ENCODE data around the gene BBLN. TPM values are rescaled to one million over a fixed set of nuclear protein-coding genes. Genes with fewer than 3 reads are reported as not detected.
"Not testable (repeated sequence)": the region's sequence is repeated elsewhere in the genome, so short reads cannot be mapped to it uniquely, and the experiment has no call there.

BBLN gene
- total and polyA plus RNA-seq, 2 of the 4 experiments (the other 2 are of a cell fraction), result 25.1 to 103 TPM

DNA sequence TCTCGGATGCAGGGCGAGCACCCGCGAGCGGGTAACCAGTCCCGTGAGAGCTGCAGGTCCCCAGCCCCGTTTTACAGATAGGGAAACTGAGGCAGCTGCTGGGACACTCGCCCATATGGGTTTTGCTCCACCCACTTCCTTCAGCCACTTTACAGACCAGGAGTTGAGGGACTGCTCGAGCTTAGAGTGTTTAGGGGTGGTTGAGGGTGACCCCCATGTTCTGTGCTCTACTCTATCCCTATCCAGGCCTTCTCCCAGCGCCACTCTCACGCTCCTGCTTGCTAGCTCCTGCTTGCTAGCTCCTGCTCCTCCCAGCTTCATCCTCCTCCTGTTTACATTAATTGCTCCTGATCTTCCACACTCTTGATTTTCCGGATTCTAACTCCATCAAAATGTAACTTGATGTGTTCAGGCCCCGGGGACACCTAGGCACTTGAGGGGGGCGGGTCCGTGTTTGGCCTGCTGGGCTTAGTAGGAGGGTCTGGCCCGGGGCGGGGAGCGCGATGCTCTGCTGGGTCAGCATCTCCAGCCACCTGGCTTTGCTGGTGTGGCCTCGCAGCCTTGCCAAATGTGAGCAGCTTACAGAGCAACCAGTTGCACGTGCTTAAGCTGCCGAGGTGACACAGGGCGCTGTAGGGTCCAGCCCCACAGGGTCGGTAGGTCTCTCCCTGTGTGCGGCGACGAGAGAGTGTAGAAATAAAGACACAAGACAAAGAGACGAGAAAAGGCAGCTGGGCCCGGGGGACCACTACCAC, 31.1 kb upstream of the BBLN start (continued):
- TF ChIP-seq MAFK (IDR thresholded peaks at IDR 0.05; ENCODE audit: low read depth, low read length), result no peak
- no peak for TF ChIP-seq NFE2L2 (IDR thresholded peaks at IDR 0.05; ENCODE audit: low read depth, low read length)

DNA sequence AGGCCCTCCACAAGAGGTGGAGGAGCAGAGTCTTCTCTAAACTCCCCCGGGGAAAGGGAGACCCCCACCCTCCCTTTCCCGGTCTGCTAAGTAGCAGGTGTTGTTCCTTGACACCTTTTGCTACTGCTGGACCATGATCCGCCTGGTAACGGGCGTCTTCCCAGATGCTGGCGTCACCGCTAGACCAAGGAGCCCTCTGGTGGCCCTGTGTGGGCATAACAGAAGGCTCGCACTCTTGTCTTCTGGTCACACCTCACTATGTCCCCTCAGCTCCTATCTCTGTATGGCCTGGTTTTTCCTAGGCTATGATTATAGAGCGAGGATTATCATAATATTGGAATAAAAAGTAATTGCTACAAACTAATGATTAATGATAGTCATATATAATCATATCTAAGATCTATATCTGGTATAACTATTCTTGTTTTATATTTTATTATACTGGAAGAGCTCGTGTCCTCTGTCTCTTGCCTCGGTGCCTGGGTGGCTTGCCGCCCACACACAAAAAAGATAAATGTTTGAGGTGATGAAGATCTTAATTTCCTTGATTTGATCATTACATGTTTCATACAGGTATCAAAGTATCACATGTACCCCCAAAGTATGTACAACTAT, 30.0 kb upstream of the BBLN start:
- BruUV-seq (replicated peaks), result not testable (repeated sequence)
- CTCF ChIA-PET, result interaction anchor here (1.3 kb wide), 1 partner anchor 13 kb away, joined by 3 read pairs; no protein-coding TSS in a partner anchor

DNA sequence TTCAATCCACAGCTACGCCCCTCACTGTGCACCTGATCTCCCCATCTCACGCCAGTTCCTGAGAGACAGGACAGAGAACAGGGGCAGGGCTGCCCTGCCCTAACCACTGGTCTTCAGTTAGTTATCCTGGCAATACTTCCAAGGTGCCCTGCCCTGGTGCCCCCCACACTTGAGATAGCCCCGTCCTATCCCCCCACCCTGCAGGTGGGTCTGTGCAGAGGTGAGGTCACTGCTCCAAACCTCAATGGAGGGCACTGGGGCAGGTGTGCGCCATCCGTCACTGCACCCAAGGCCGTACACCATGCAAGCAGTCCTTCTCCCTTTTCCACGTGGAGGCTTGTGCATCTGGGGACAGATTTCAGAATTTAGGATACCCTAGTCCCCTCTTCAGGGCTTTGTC, 29.4 kb upstream of the BBLN start:
- H3K36me3 ChIP-seq (ENCODE audit: control insufficient read depth, insufficient read depth, low read length); H3K56ac ChIP-seq (ENCODE audit: extremely low read depth, insufficient read depth, low read length); dilution Hi-C loops (cut with HindIII; ENCODE audit: low sequenced_read_pairs, unreplicated experiment); DNase-seq; H2BK120ac ChIP-seq (ENCODE audit: low read depth, low read length); H3K4ac ChIP-seq (ENCODE audit: low read depth, low read length); H3K9ac ChIP-seq (ENCODE audit: low read depth, low read length); H2BK5ac ChIP-seq (ENCODE audit: low read depth, low read length, poor library complexity, severe bottlenecking); H3K9me1 ChIP-seq (ENCODE audit: insufficient read depth, low read length); POLR2A ChIA-PET (ENCODE audit: unreplicated experiment); H3K27ac ChIP-seq (ENCODE audit: insufficient read depth, low read length); H4K5ac ChIP-seq (ENCODE audit: low read depth, low read length); H2AK5ac ChIP-seq (ENCODE audit: low read depth, low read length); H2AFZ ChIP-seq (replicated peaks; ENCODE audit: low read length, poor library complexity); in situ Hi-C loops (cut with MboI; ENCODE audit: low sequenced_read_pairs); BruUV-seq (replicated peaks); H3K4me1 ChIP-seq (ENCODE audit: control insufficient read depth, insufficient read depth, low read length); H2BK20ac ChIP-seq (ENCODE audit: low read depth, low read length); CTCF ChIA-PET; H4K91ac ChIP-seq (ENCODE audit: insufficient read depth, low read depth, low read length); H3K14ac ChIP-seq (replicated peaks; ENCODE audit: low read depth, low read length); H3K18ac ChIP-seq (ENCODE audit: low read depth, low read length); H3K4me2 ChIP-seq (ENCODE audit: low read depth, low read length); H3K4me3 ChIP-seq (ENCODE audit: insufficient read depth, low read depth, low read length); H3K23ac ChIP-seq (ENCODE audit: low read depth, low read length); H4K20me1 ChIP-seq (ENCODE audit: insufficient read depth, low read length); H2AK9ac ChIP-seq (replicated peaks; ENCODE audit: low read depth, low read length, poor library complexity); intact Hi-C loops (cut with micrococcal nuclease); H3K9me3 ChIP-seq (ENCODE audit: control insufficient read depth, insufficient read depth, low read length); ATAC-seq (ENCODE audit: low read depth); H4K8ac ChIP-seq (ENCODE audit: low read depth in 2 of 2, low read length in 2 of 2); H2BK15ac ChIP-seq (ENCODE audit: low read depth, low read length): not testable (repeated sequence)
- Histone ChIP-seq H3K27me3 (ENCODE audit: control insufficient read depth, insufficient read depth, low read length) (peaks cover 13% of the 10 kb centered on the region), H3K79me1 (ENCODE audit: low read depth in 1 of 2, low read length in 2 of 2) (peaks cover 6 to 26% of the 10 kb centered on the region in 2 experiments; a peak in 3 of 4 replicates)
- WGBS, 2 experiments (ENCODE audit: extremely low coverage in 2 of 2, insufficient read length in 1 of 2), result no CpG with 5 or more reads among the region's 7 CpGs

More for the DNA sequence above, 30.0 kb upstream of the BBLN start:
- H3K9me3 ChIP-seq (ENCODE audit: control insufficient read depth, insufficient read depth, low read length); H3K14ac ChIP-seq (replicated peaks; ENCODE audit: low read depth, low read length); H2AFZ ChIP-seq (replicated peaks; ENCODE audit: low read length, poor library complexity); H3K23ac ChIP-seq (ENCODE audit: low read depth, low read length); H2BK15ac ChIP-seq (ENCODE audit: low read depth, low read length); H3K56ac ChIP-seq (ENCODE audit: extremely low read depth, insufficient read depth, low read length); H3K27me3 ChIP-seq (ENCODE audit: control insufficient read depth, insufficient read depth, low read length); H3K9ac ChIP-seq (ENCODE audit: low read depth, low read length); H2BK5ac ChIP-seq (ENCODE audit: low read depth, low read length, poor library complexity, severe bottlenecking); H3K4ac ChIP-seq (ENCODE audit: low read depth, low read length); in situ Hi-C loops (cut with MboI; ENCODE audit: low sequenced_read_pairs); H2AK5ac ChIP-seq (ENCODE audit: low read depth, low read length); H3K4me2 ChIP-seq (ENCODE audit: low read depth, low read length); intact Hi-C loops (cut with micrococcal nuclease); H2AK9ac ChIP-seq (replicated peaks; ENCODE audit: low read depth, low read length, poor library complexity); POLR2A ChIA-PET (ENCODE audit: unreplicated experiment); H3K9me1 ChIP-seq (ENCODE audit: insufficient read depth, low read length); H3K4me3 ChIP-seq (ENCODE audit: insufficient read depth, low read depth, low read length); DNase-seq; H2BK20ac ChIP-seq (ENCODE audit: low read depth, low read length); ATAC-seq (ENCODE audit: low read depth); H4K91ac ChIP-seq (ENCODE audit: insufficient read depth, low read depth, low read length); H2BK120ac ChIP-seq (ENCODE audit: low read depth, low read length); H3K27ac ChIP-seq (ENCODE audit: insufficient read depth, low read length); H3K18ac ChIP-seq (ENCODE audit: low read depth, low read length); H3K4me1 ChIP-seq (ENCODE audit: control insufficient read depth, insufficient read depth, low read length); H4K5ac ChIP-seq (ENCODE audit: low read depth, low read length); H3K36me3 ChIP-seq (ENCODE audit: control insufficient read depth, insufficient read depth, low read length); dilution Hi-C loops (cut with HindIII; ENCODE audit: low sequenced_read_pairs, unreplicated experiment); H4K8ac ChIP-seq (ENCODE audit: low read depth in 2 of 2, low read length in 2 of 2): not testable (repeated sequence)
- peaks cover 12% of the 10 kb centered on the region; the same call in 1 of the 2 replicates for H4K20me1 ChIP-seq (ENCODE audit: insufficient read depth, low read length)
- peaks cover 6 to 32% of the 10 kb centered on the region in 2 experiments; a peak in 3 of 4 replicates for H3K79me1 ChIP-seq (ENCODE audit: low read depth in 1 of 2, low read length in 2 of 2)
- WGBS, 2 experiments (ENCODE audit: extremely low coverage in 2 of 2, insufficient read length in 1 of 2), result no CpG with 5 or more reads among the region's 12 CpGs
